HL-60 (cell line): ENCODE results near the gene MPI.

ENCODE experiments used
- GABPA ChIP-seq: IDR thresholded peaks from 2 replicates; pipeline ENCODE4 v1.6.1; 2012; ENCODE audit warnings: low read depth
- POLR2AphosphoS5 ChIP-seq: IDR thresholded peaks from 2 replicates; pipeline ENCODE4 v1.6.1; 2012; ENCODE audit warnings: low read depth
- TF ChIP-seq, protein P1 (sequence below): IDR thresholded peaks from one replicate; pipeline ENCODE4 v1.5.1; 2011; ENCODE audit warnings: low read length, control low read depth, inconsistent platforms; ENCODE audit not compliant: insufficient read depth
- TF ChIP-seq, protein P2 (sequence below): IDR thresholded peaks from 2 replicates; pipeline ENCODE4 v1.6.1; 2012; ENCODE audit warnings: low read depth; ENCODE audit not compliant: insufficient replicate concordance

DNA sequence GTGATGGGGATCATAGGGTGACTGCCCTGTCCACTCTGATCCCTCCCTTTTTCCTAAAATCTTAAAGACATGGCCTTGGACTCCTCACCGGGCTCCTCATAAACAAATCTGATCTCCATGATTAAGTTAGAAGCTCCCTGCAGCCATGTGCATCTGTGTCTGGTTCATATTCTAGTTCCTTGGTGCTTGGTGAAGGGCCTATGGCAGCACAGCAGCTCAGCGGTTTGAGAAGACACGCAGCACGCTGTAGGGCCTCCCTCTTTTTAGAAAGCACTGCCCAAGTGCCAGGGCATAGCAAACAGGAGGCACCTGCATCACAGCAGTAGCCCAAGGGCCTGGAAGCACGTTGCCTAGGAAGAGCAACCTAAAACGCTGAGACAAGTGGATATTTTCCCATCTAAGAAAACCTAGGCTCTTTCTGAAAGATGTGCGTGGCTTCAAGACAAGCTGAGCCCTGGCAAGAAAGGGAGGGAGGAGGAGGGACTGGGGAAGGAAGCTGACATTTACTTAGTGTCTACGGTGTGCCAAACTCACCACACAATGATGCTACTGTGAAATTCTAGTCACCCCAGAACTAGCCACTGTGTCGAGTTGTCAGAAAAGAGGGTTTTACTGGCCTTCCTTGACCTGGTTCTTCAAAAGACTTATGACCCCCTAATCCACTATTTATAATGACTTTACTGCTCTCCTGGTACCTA is 32.0 kb upstream of the MPI start:
- TF ChIP-seq, protein P1, sequence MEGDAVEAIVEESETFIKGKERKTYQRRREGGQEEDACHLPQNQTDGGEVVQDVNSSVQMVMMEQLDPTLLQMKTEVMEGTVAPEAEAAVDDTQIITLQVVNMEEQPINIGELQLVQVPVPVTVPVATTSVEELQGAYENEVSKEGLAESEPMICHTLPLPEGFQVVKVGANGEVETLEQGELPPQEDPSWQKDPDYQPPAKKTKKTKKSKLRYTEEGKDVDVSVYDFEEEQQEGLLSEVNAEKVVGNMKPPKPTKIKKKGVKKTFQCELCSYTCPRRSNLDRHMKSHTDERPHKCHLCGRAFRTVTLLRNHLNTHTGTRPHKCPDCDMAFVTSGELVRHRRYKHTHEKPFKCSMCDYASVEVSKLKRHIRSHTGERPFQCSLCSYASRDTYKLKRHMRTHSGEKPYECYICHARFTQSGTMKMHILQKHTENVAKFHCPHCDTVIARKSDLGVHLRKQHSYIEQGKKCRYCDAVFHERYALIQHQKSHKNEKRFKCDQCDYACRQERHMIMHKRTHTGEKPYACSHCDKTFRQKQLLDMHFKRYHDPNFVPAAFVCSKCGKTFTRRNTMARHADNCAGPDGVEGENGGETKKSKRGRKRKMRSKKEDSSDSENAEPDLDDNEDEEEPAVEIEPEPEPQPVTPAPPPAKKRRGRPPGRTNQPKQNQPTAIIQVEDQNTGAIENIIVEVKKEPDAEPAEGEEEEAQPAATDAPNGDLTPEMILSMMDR = no peak
- TF ChIP-seq GABPA = no peak
- TF ChIP-seq POLR2AphosphoS5 = no peak
- TF ChIP-seq, protein P2, sequence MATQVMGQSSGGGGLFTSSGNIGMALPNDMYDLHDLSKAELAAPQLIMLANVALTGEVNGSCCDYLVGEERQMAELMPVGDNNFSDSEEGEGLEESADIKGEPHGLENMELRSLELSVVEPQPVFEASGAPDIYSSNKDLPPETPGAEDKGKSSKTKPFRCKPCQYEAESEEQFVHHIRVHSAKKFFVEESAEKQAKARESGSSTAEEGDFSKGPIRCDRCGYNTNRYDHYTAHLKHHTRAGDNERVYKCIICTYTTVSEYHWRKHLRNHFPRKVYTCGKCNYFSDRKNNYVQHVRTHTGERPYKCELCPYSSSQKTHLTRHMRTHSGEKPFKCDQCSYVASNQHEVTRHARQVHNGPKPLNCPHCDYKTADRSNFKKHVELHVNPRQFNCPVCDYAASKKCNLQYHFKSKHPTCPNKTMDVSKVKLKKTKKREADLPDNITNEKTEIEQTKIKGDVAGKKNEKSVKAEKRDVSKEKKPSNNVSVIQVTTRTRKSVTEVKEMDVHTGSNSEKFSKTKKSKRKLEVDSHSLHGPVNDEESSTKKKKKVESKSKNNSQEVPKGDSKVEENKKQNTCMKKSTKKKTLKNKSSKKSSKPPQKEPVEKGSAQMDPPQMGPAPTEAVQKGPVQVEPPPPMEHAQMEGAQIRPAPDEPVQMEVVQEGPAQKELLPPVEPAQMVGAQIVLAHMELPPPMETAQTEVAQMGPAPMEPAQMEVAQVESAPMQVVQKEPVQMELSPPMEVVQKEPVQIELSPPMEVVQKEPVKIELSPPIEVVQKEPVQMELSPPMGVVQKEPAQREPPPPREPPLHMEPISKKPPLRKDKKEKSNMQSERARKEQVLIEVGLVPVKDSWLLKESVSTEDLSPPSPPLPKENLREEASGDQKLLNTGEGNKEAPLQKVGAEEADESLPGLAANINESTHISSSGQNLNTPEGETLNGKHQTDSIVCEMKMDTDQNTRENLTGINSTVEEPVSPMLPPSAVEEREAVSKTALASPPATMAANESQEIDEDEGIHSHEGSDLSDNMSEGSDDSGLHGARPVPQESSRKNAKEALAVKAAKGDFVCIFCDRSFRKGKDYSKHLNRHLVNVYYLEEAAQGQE = no peak
